HepG2 (cell line): Measurements from ENCODE around the gene FAM222B. TPM values are rescaled to one million over a fixed set of nuclear protein-coding genes. Genes with fewer than 3 reads are reported as not detected.

ENCODE experiments used
- ATAC-seq: fragments of 200-7000 bp; cut with Tn5 transposase; 3 replicates; pipeline ENCODE4 v1.9.1; 2020; ENCODE audit warnings: mild to moderate bottlenecking, moderate library complexity
- BruUV-seq: library from RNA; stranded (reverse); fragments of 400-500 nt; replicated peaks from 2 replicates; lab custom pipeline; 2021; lab: Mats Ljungman, UMichigan
- CTCF ChIA-PET: fragments of 300-600 bp; formaldehyde crosslinking; extraction: SDS; loops from one replicate; lab custom pipeline; 2021; ENCODE audit warnings: low total read pairs, inconsistent platforms, low intra/inter-chr PET ratio; lab: Yijun Ruan, JAX
- POLR2A ChIA-PET: fragments of 350-600 bp; sonication (Branson Sonifier 250); formaldehyde crosslinking; loops from one replicate; lab custom pipeline; 2020; ENCODE audit warnings: antibody characterized with exemption, inconsistent platforms; lab: Yijun Ruan, JAX
- DNase-seq: peaks from one replicate; pipeline ENCODE4 v3.0.0-alpha.2; 2015; ENCODE audit warnings: low spot score
- FAIRE-seq: peaks from 3 replicates; lab custom pipeline; 2011; peaks lifted over from hg19 to GRCh38; lab: Jason Lieb, UNC
- H2AFZ ChIP-seq: one replicate; pipeline ENCODE4 v1.6.1; 2011; ENCODE audit warnings: low read length, inconsistent platforms
- H3K27ac ChIP-seq: fragments of 300-600 bp; 3 replicates; pipeline ENCODE4 v1.8.0; 2011; ENCODE audit warnings: mixed run types, mild to moderate bottlenecking, mixed read lengths, low read length, inconsistent platforms; ENCODE audit not compliant: insufficient read depth; ENCODE audit errors: extremely low read length
- H3K27me3 ChIP-seq, 2 experiments: fragments of 200-600 bp in 1 of 2; 2 replicates in 1 of 2; 3 replicates in 1 of 2; pipeline versions ENCODE4 v1.6.0 to v1.8.0; 2011; ENCODE audit warnings: low read length in 2 of 2, mild to moderate bottlenecking in 2 of 2, moderate library complexity in 2 of 2, inconsistent platforms in 1 of 2; ENCODE audit not compliant: insufficient read depth in 2 of 2, control insufficient read depth in 1 of 2
- H3K36me3 ChIP-seq, 2 experiments: fragments of 200-600 bp in 1 of 2; replicated peaks in 1 of 2; 2 replicates in 1 of 2; 3 replicates in 1 of 2; pipeline versions ENCODE4 v1.5.1 to v1.8.0; 2011; ENCODE audit warnings: low read length in 2 of 2, inconsistent platforms in 1 of 2; ENCODE audit not compliant: insufficient read depth in 2 of 2, control insufficient read depth in 1 of 2
- H3K4me1 ChIP-seq: 2 replicates; pipeline ENCODE4 v1.5.1; 2012; ENCODE audit warnings: low read length, inconsistent platforms; ENCODE audit not compliant: insufficient read depth
- H3K4me2 ChIP-seq: 2 replicates; pipeline ENCODE4 v1.6.0; 2011; ENCODE audit warnings: low read depth, low read length, inconsistent platforms
- H3K4me3 ChIP-seq, 3 experiments: fragments of 200-600 bp in 1 of 3; sonication (generic), shearing (Covaris generic) in 1 of 3; replicated peaks in 1 of 3; 2 replicates each; pipeline ENCODE4 v1.5.1; 2011 to 2016; ENCODE audit warnings: low read length in 3 of 3, inconsistent platforms in 2 of 3, low read depth in 2 of 3, mild to moderate bottlenecking in 2 of 3, control low read depth in 1 of 3, mixed read lengths in 1 of 3; ENCODE audit not compliant: insufficient read depth in 1 of 3
- H3K79me2 ChIP-seq: one replicate; pipeline ENCODE4 v1.6.1; 2011; ENCODE audit warnings: low read length, inconsistent platforms; ENCODE audit not compliant: insufficient read depth
- H3K9ac ChIP-seq: 2 replicates; pipeline ENCODE4 v1.6.0; 2011; ENCODE audit warnings: mild to moderate bottlenecking, low read depth, low read length, inconsistent platforms; ENCODE audit not compliant: insufficient read depth
- H3K9me3 ChIP-seq: 2 replicates; pipeline ENCODE4 v1.5.1; 2012; ENCODE audit warnings: mild to moderate bottlenecking, low read length
- H4K20me1 ChIP-seq: 2 replicates; pipeline ENCODE4 v1.6.0; 2011; ENCODE audit warnings: inconsistent platforms, mild to moderate bottlenecking, low read length, moderate library complexity; ENCODE audit not compliant: insufficient read depth
- CREB3 ChIP-seq: sonication (generic); formaldehyde crosslinking; IDR thresholded peaks from 2 replicates; pipeline ENCODE4 v1.5.0; 2020; ENCODE audit warnings: missing genetic modification reagents
- DNMT1 ChIP-seq: sonication (generic); formaldehyde crosslinking; IDR thresholded peaks from 2 replicates; pipeline ENCODE4 v1.5.1; 2020; ENCODE audit warnings: mild to moderate bottlenecking, missing genetic modification reagents
- HBP1 ChIP-seq: IDR thresholded peaks from 2 replicates; pipeline ENCODE4 v1.6.1; 2016; ENCODE audit warnings: low read depth, control low read depth
- KAT8 ChIP-seq: IDR thresholded peaks from 2 replicates; pipeline ENCODE4 v1.6.1; 2016; ENCODE audit warnings: missing genetic modification reagents, missing compliant biosample characterization
- SP5 ChIP-seq: IDR thresholded peaks from 2 replicates; pipeline ENCODE4 v1.6.1; 2016; ENCODE audit warnings: low read depth, borderline replicate concordance
- TRAFD1 ChIP-seq: sonication (generic); formaldehyde crosslinking; IDR thresholded peaks from 2 replicates; pipeline ENCODE4 v1.5.1; 2020; ENCODE audit warnings: missing genetic modification reagents, mild to moderate bottlenecking, borderline replicate concordance
- ZNF234 ChIP-seq: sonication (generic); formaldehyde crosslinking; conservative IDR thresholded peaks from 2 replicates; pipeline ENCODE4 v1.5.1; 2020; ENCODE audit warnings: mild to moderate bottlenecking, missing genetic modification reagents
- ZNF790 ChIP-seq: sonication (generic); formaldehyde crosslinking; IDR thresholded peaks from 2 replicates; pipeline ENCODE4 v1.8.0; 2022; ENCODE audit warnings: missing genetic modification reagents, mild to moderate bottlenecking, borderline replicate concordance
- WGBS: methylation state at CpG from one replicate; pipeline ENCODE4 v1.1.6; 2017; ENCODE audit warnings: low lambda C conversion rate; 5-methylcytosine and 5-hydroxymethylcytosine counted together
- in situ Hi-C: cut with HindIII; loops from 2 replicates; pipeline ENCODE4 v1.10.0; 2017; ENCODE audit warnings: low pct_unique_long_range_greater_than_20kb; ENCODE audit not compliant: extremely low pct_ligation_motif_present
- intact Hi-C: fragments of 100-400 bp; cut with micrococcal nuclease; formaldehyde crosslinking; loops from one replicate; pipeline ENCODE4 v1.10.0; 2022; ENCODE audit not compliant: unreplicated experiment
- polyA plus RNA-seq, 8 experiments: library from polyadenylated mRNA; depleted of rRNA in 3 of 8; stranded (reverse) in 7 of 8; unstranded in 1 of 8; fragments of >200 nt; fragmentation: Illumina TruSeq in 4 of 8; extraction: Trizol in 4 of 8; gene quantifications; 2 replicates each; pipeline versions ENCODE4 v1.2.1 to v1.2.3, GENCODE V29; 2011 to 2016; ENCODE audit warnings: low read depth in 4 of 8, missing spikeins in 1 of 8, mixed read lengths in 1 of 8; ENCODE audit not compliant: insufficient read depth in 1 of 8
- total RNA-seq, 5 experiments: library from RNA; depleted of rRNA; stranded (reverse); fragments of >200 nt; fragmentation: Illumina TruSeq; extraction: Trizol; gene quantifications; 2 replicates each; pipeline ENCODE4 v1.2.3, GENCODE V29; 2016; ENCODE audit warnings: low read depth in 1 of 5

The FAM222B gene
- total and polyA plus RNA-seq, 2 of the 13 experiments (the other 11 are each of a cell fraction or from before 2014, with no cell fraction given) = 3.5 to 7.3 TPM

- Histone ChIP-seq H4K20me1 (no peaks in the 10 kb centered on the region), H3K9ac (no peak overlapping the region), H3K27ac (no peak overlapping the region), H3K79me2 (peaks cover 3% of the 10 kb centered on the region), H3K27me3 (no peaks in the 10 kb centered on the region), H3K36me3 (peaks cover 3 to 9% of the 10 kb centered on the region in 2 experiments; a peak in 3 of 5 replicates), H2AFZ (no peak overlapping the region), H3K4me3 (no peak overlapping the region), H3K4me2 (no peak overlapping the region), H3K9me3 (no peaks in the 10 kb centered on the region), H3K4me1 (peaks cover 17% of the 10 kb centered on the region)
- BruUV-seq = no TSS peak
- no peak for DNase-seq
- ATAC-seq = no peak
- ChIA-PET CTCF (no interaction called here), POLR2A (no interaction called here)
- TF ChIP-seq DNMT1 (CRISPR knock-in tag) (no peak), CREB3 (CRISPR knock-in tag) (no peak), ZNF790 (CRISPR knock-in tag) (no peak), TRAFD1 (no peak), HBP1 (CRISPR knock-in tag) (no peak), KAT8 (CRISPR knock-in tag) (no peak), SP5 (CRISPR knock-in tag) (no peak), ZNF234 (CRISPR knock-in tag) (no peak)
- in situ Hi-C loops (loop anchor here (10.0 to 25.0 kb wide), 2 partner anchors 125 to 253 kb away; partner anchors contain the start of gene BLTP2), intact Hi-C loops (no loop called here)
- no peak for FAIRE-seq
- 96% methylated on average over 5 of the region's 5 CpGs for WGBS
Observed at GRCh38 chr17:28889996-28890395, 47.4 kb upstream of the FAM222B start.
